Retinal pigment epithelial cell (primary cell): ENCODE data around the gene LPP.

Source experiments
- DNase-seq: peaks from one replicate; pipeline ENCODE4 v3.0.0-alpha.2; 2010; ENCODE audit warnings: low read depth
- H3K4me3 ChIP-seq: 2 replicates; pipeline ENCODE4 v1.5.1; 2011; ENCODE audit warnings: mild to moderate bottlenecking, low read length, control low read depth, moderate library complexity
- CTCF ChIP-seq: conservative IDR thresholded peaks from 2 replicates; pipeline ENCODE4 v1.5.1; 2011; ENCODE audit warnings: low read depth, low read length, control low read depth, inconsistent platforms

LPP gene

GRCh38 chr3:188168186-188168585 is 14.2 kb downstream of the LPP start:
- no peak overlapping the region for H3K4me3 ChIP-seq
- no peak for TF ChIP-seq CTCF

GRCh38 chr3:188168648-188169047 is 14.7 kb downstream of the LPP start:
- H3K4me3 ChIP-seq: no peak overlapping the region
- DNase-seq: no peak
- no peak for TF ChIP-seq CTCF

More at GRCh38 chr3:188168186-188168585, 14.2 kb downstream of the LPP start:
- no peak for DNase-seq

GRCh38 chr3:188169830-188170455 is 16.0 kb downstream of the LPP start:
- DNase-seq: no peak
- H3K4me3 ChIP-seq: no peak overlapping the region
- no peak for TF ChIP-seq CTCF

GRCh38 chr3:188170461-188171459 is 16.8 kb downstream of the LPP start:
- no peak for DNase-seq
- H3K4me3 ChIP-seq: no peak overlapping the region
- TF ChIP-seq CTCF: no peak

GRCh38 chr3:188171682-188172467 is 17.9 kb downstream of the LPP start:
- no peak for TF ChIP-seq CTCF
- no peak for DNase-seq
- no peak overlapping the region for H3K4me3 ChIP-seq

GRCh38 chr3:188174317-188175044 is 20.5 kb downstream of the LPP start:
- DNase-seq: no peak
- H3K4me3 ChIP-seq: no peak overlapping the region
- TF ChIP-seq CTCF: no peak
